AG09309 (cell line): Measurements from ENCODE around the gene BCKDHA.
"Not testable (repeated sequence)": the region's sequence is repeated elsewhere in the genome, so short reads cannot be mapped to it uniquely, and the experiment has no call there.

ENCODE experiments used
- DNase-seq: peaks from one replicate; pipeline ENCODE4 v3.0.0-alpha.2; 2010; ENCODE audit warnings: low read depth
- H3K4me3 ChIP-seq: 2 replicates; pipeline ENCODE4 v1.5.1; 2011; ENCODE audit warnings: mild to moderate bottlenecking, low read depth, low read length, moderate library complexity; ENCODE audit not compliant: control insufficient read depth
- CTCF ChIP-seq: IDR thresholded peaks from 2 replicates; pipeline ENCODE4 v1.5.1; 2011; ENCODE audit warnings: mild to moderate bottlenecking, low read depth, low read length, inconsistent platforms; ENCODE audit not compliant: insufficient read depth, control insufficient read depth; ENCODE audit errors: missing control alignments

The BCKDHA gene

DNA sequence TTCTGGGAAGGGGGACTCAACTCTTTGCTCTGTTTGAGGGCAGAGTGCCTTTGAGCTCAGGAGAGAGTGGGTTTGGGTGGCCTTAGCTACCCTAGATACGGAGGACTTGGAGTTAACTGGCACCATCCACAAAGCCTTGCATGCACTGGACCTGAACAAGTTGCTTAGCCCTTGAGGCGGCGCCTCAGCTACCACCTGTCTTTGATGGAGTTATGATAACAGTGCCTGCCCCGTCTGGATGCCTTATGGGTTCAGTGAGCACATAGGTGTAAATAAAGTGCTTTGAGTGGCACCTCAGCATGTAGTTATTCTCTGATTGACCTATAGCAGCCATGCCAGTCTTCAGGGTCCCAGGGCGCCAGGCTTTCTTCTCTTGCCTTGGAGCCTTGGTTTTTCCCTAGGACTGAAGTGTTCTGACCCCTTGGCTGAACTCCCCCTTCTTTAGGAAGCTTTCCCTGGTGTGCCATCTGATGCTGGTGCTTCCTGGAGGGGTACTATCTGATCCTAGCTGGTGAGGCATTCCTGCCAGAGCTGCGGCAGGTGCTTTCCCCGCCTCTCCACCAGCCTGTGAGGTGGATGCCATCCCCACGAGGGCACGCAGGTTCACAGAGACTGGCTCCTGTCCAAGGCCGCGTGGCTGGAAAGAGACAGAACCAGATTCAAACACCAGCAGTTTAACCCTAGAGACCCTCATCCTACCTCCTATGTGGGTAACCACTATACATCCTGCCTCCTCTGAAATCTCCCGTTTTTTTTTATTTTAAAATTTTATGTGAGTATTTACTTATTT lies 5.8 kb downstream of the BCKDHA start:
- DNase-seq = no peak
- H3K4me3 ChIP-seq = no peak overlapping the region
- TF ChIP-seq CTCF = no peak

GRCh38 chr19:41405776-41406175 lies 8.2 kb downstream of the BCKDHA start:
- TF ChIP-seq CTCF = no peak
- no peak for DNase-seq
- no peak overlapping the region for H3K4me3 ChIP-seq

- no peak overlapping the region for H3K4me3 ChIP-seq
- DNase-seq = no peak
- TF ChIP-seq CTCF = no peak
Measured at GRCh38 chr19:41407271-41407670, 9.7 kb downstream of the BCKDHA start.

GRCh38 chr19:41408256-41408655 lies 10.6 kb downstream of the BCKDHA start:
- no peak for TF ChIP-seq CTCF
- no peak for DNase-seq
- H3K4me3 ChIP-seq = no peak overlapping the region

DNA sequence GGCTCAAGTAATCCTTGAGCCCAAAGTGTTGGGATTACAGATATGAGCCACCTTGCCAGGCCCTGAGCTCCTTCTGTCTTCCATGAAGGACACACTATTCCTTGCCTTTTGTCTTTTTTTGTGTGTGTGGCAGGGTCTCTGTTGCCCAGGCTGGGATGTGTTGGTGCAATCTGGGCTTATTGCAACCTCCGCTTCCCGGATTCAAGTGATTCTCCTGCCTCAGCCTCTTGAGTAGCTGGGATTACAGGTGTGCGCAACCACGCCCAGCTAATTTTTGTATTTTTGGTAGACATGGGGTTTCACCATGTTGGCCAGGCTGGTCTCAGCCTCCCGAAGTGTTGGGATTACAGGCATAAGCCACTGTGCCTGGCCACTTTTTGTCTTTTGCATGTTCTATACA lies 11.2 kb downstream of the BCKDHA start:
- H3K4me3 ChIP-seq, DNase-seq: not testable (repeated sequence)

DNA sequence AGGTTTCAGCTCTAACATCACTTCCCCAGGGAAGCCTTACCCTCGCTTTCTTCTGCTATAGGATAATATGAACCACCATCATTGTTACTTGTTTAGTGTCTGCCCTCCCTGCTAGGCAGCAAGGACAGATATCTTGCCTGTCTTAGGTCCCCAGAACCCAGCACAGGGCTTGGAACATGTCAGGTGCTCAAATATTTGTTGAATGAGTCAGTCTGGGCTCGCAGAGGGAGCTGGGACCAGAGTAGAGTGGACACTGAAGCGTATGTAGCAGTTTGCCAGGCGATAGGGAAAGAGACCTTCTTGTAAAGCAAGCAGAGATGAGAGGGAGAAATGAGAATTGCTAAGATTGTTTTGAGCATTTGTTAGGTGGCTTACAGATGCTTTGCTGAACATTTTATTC lies 11.7 kb downstream of the BCKDHA start:
- no peak for TF ChIP-seq CTCF
- H3K4me3 ChIP-seq = no peak overlapping the region
- DNase-seq = no peak

GRCh38 chr19:41410336-41411054 lies 12.9 kb downstream of the BCKDHA start:
- no peak for DNase-seq
- TF ChIP-seq CTCF = no peak
- no peak overlapping the region for H3K4me3 ChIP-seq
